Mammary epithelial cell (primary cell): ENCODE data around the gene SUZ12.

Source experiments
- CTCF ChIP-seq, 2 donors: IDR thresholded peaks in 1 of 2; conservative IDR thresholded peaks in 1 of 2; 2 replicates each; pipeline ENCODE4 v1.5.1; 2011 to 2012; ENCODE audit warnings: inconsistent platforms in 2 of 2, low read length in 2 of 2, mild to moderate bottlenecking in 2 of 2, control low read depth in 1 of 2, low read depth in 1 of 2; ENCODE audit not compliant: insufficient read depth in 1 of 2; ENCODE audit errors: extremely low read depth in 1 of 2
- EZH2 ChIP-seq: IDR thresholded peaks from 2 replicates; pipeline ENCODE4 v1.6.1; 2012; ENCODE audit warnings: low read length, inconsistent platforms, borderline replicate concordance

- TF ChIP-seq CTCF (conservative IDR thresholded peaks at IDR 0.05 in 1 of 2, IDR thresholded peaks at IDR 0.05 in 1 of 2; ENCODE audit: extremely low read depth in 1 of 2, insufficient read depth in 1 of 2, low read depth in 1 of 2, low read length in 2 of 2) (no peak), EZH2 (no peak)
Observed at GRCh38 chr17:31916491-31917064, 20.2 kb upstream of the SUZ12 start.
